AG10803 (cell line): ENCODE data around the gene SLC22A14.
A peak's percentile ranks its signal among the peaks of the same experiment; 100 is the strongest.

ENCODE experiments used
- DNase-seq: peaks from one replicate; pipeline ENCODE4 v3.0.0; 2010; ENCODE audit warnings: low read depth
- H3K4me3 ChIP-seq: 2 replicates; pipeline ENCODE4 v1.5.1; 2011; ENCODE audit warnings: mild to moderate bottlenecking, low read length, control low read depth
- TF ChIP-seq, protein P1 (sequence below): conservative IDR thresholded peaks from 2 replicates; pipeline ENCODE4 v1.5.1; 2011; ENCODE audit warnings: mild to moderate bottlenecking, low read length, control low read depth, inconsistent platforms

The SLC22A14 gene

GRCh38 chr3:38270606-38271005 lies 11.5 kb upstream of the SLC22A14 start:
- peak; percentile 15 for DNase-seq
- TF ChIP-seq, protein P1, sequence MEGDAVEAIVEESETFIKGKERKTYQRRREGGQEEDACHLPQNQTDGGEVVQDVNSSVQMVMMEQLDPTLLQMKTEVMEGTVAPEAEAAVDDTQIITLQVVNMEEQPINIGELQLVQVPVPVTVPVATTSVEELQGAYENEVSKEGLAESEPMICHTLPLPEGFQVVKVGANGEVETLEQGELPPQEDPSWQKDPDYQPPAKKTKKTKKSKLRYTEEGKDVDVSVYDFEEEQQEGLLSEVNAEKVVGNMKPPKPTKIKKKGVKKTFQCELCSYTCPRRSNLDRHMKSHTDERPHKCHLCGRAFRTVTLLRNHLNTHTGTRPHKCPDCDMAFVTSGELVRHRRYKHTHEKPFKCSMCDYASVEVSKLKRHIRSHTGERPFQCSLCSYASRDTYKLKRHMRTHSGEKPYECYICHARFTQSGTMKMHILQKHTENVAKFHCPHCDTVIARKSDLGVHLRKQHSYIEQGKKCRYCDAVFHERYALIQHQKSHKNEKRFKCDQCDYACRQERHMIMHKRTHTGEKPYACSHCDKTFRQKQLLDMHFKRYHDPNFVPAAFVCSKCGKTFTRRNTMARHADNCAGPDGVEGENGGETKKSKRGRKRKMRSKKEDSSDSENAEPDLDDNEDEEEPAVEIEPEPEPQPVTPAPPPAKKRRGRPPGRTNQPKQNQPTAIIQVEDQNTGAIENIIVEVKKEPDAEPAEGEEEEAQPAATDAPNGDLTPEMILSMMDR = no peak
- no peak overlapping the region for H3K4me3 ChIP-seq

DNA sequence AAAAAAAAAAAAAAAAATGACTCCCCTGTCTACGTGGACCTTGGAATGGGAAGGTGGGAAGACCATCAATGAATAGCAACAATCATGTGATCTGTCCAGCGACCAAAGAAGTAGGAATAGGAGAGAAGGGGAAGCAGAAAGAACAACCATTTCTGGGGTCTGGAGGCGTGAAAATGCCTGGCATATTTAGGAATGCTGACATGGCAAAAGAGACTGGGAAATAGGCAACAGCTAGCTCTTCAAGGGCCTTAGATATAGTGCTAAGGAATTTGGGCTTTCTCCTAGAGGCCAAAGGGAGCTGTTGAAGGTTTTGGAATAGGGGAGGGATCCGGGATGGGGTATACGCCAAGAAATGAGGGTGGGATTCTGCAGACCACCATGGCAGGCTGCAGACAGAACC lies 10.5 kb upstream of the SLC22A14 start:
- no peak for DNase-seq
- TF ChIP-seq, protein P1 = no peak
- H3K4me3 ChIP-seq = no peak overlapping the region

DNA sequence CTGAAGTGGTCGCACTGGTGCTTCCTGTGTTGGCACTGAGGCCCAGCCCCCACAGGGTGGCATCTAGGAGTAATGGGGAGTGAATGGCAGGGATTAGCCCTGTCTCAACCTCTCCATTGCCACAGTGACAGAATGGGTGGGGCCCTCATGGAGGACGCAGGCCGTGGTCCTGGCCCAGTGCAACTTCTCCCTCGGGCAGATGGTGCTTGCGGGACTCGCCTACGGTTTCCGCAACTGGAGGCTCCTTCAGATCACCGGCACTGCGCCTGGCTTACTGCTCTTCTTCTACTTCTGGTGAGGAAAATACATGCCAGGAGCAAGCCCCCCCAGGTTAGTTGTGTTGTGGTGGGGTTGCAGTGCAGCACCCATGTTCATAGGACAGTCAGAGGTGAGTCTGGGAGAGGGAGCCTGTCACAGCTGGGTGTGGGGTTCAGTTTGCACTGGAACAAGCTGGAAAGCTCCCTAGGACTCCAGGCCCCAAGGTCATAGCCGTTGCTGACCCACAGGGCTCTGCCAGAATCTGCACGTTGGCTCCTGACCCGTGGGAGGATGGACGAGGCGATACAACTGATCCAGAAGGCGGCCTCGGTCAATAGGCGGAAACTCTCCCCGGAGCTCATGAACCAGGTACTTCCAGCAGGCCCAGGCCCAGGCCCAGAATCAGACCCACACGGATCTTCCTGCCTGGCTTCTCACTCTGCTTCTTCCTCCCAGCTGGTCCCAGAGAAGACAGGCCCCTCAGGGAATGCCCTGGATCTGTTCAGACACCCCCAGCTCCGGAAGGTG lies 7.0 kb upstream of the SLC22A14 start:
- TF ChIP-seq, protein P1 = no peak
- no peak overlapping the region for H3K4me3 ChIP-seq
- no peak for DNase-seq

DNA sequence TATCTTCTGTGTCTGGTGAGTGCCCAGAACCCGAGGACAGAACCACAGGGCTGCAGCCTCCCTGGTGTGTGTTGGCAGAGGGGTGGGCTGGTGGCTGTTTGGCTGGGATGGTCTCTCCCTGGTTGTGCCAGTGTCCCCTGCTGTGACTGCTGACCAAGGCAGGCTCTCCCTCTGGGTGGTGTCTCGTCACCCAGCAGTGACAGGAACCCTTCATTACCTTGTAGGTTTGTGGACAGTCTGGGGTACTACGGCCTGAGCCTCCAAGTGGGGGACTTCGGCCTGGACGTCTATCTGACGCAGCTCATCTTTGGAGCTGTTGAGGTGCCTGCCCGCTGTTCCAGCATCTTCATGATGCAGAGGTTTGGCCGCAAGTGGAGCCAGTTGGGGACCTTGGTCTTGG lies 6.4 kb upstream of the SLC22A14 start:
- TF ChIP-seq, protein P1 = no peak
- no peak for DNase-seq
- H3K4me3 ChIP-seq = no peak overlapping the region

DNA sequence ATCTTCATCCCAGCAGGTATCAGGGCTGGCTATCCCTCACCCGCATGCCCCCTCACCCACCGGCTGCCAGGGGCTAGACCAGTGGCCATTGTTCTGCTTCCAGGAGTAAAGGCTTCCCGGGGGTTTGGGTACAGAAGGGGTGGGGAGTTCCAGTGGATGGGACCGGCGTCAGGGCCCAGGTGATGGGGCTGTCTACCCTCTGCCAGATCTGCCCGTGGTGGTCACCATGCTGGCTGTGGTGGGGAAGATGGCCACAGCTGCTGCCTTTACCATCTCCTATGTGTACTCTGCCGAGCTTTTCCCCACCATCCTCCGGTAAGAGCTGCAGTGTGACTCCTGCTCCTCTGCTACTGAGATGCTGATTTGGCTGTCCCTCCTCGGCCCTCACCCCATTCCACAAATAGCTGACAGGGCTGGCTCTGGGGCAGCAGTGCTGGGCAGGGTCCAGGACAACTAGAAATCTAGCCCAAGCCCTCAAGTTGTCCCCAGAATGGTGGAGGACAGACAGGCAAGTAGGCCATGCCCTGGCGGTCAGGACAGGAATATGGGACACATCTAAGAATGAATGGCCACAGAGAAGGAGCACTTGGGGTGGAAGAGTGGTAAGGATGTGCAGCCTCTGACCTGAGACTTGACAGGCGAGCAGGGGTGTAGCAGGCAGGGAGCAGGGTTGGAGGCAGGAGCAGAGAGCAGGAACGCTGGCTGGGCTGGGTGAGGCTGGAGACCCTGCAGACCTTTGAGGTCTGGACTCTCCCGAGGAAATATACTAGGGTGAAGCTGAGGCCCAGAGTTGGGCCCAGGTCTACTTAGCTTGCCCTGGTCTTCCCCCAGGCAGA lies 5.8 kb upstream of the SLC22A14 start:
- TF ChIP-seq, protein P1 = no peak
- DNase-seq = no peak

GRCh38 chr3:38276917-38277630 lies 5.0 kb upstream of the SLC22A14 start:
- no peak overlapping the region for H3K4me3 ChIP-seq
- TF ChIP-seq, protein P1 = no peak
- DNase-seq = no peak

More for the DNA sequence above, 5.8 kb upstream of the SLC22A14 start:
- no peak overlapping the region for H3K4me3 ChIP-seq
